ENCODE results near the gene GPN2.
"Not testable (repeated sequence)": the region's sequence is repeated elsewhere in the genome, so short reads cannot be mapped to it uniquely, and the experiment has no call there.

GPN2 gene

GRCh38 chr1:26882696-26883463 lies 7.2 kb downstream of the GPN2 start:
- Mint-ChIP-seq H3K36me3 (ENCODE audit: low read depth) (peaks cover 52% of the 10 kb centered on the region), H3K27ac (no peak overlapping the region)

GRCh38 chr1:26881611-26882010 lies 8.5 kb downstream of the GPN2 start:
- H3K9me3 Mint-ChIP-seq; H3K4me3 Mint-ChIP-seq; H3K27ac Mint-ChIP-seq; H3K4me1 Mint-ChIP-seq (ENCODE audit: low read depth); H3K27me3 Mint-ChIP-seq (ENCODE audit: low read depth); DNase-seq (ENCODE audit: low spot score): not testable (repeated sequence)
- H3K36me3 Mint-ChIP-seq (ENCODE audit: low read depth): peaks cover 46% of the 10 kb centered on the region

More at GRCh38 chr1:26882696-26883463, 7.2 kb downstream of the GPN2 start:
- no peaks in the 10 kb centered on the region for H3K27me3 Mint-ChIP-seq (ENCODE audit: low read depth)
- no peaks in the 10 kb centered on the region for H3K9me3 Mint-ChIP-seq
- H3K4me3 Mint-ChIP-seq: no peak overlapping the region
- DNase-seq (ENCODE audit: low spot score): no peak
- H3K4me1 Mint-ChIP-seq (ENCODE audit: low read depth): peaks cover 4% of the 10 kb centered on the region

GRCh38 chr1:26879793-26880192 lies 10.3 kb downstream of the GPN2 start:
- Mint-ChIP-seq H3K9me3 (no peaks in the 10 kb centered on the region), H3K36me3 (ENCODE audit: low read depth) (peaks cover 36% of the 10 kb centered on the region), H3K4me3 (no peak overlapping the region), H3K27ac (no peak overlapping the region), H3K27me3 (ENCODE audit: low read depth) (no peaks in the 10 kb centered on the region), H3K4me1 (ENCODE audit: low read depth) (no peaks in the 10 kb centered on the region)
- DNase-seq (ENCODE audit: low spot score): no peak

- H3K27ac Mint-ChIP-seq: no peak overlapping the region
- no peaks in the 10 kb centered on the region for H3K27me3 Mint-ChIP-seq (ENCODE audit: low read depth)
- H3K4me3 Mint-ChIP-seq: no peak overlapping the region
- peaks cover 15% of the 10 kb centered on the region for H3K36me3 Mint-ChIP-seq (ENCODE audit: low read depth)
- no peaks in the 10 kb centered on the region for H3K4me1 Mint-ChIP-seq (ENCODE audit: low read depth)
- no peak for DNase-seq (ENCODE audit: low spot score)
- no peaks in the 10 kb centered on the region for H3K9me3 Mint-ChIP-seq
These were observed 12.8 kb downstream of the GPN2 start for GRCh38 chr1:26877326-26877725.

GRCh38 chr1:26874896-26875295 lies 15.2 kb downstream of the GPN2 start:
- no peak overlapping the region for H3K27ac Mint-ChIP-seq
- H3K9me3 Mint-ChIP-seq: no peaks in the 10 kb centered on the region
- no peak for DNase-seq (ENCODE audit: low spot score)
- peaks cover 10% of the 10 kb centered on the region for H3K36me3 Mint-ChIP-seq (ENCODE audit: low read depth)
- H3K4me1 Mint-ChIP-seq (ENCODE audit: low read depth): no peaks in the 10 kb centered on the region
- H3K27me3 Mint-ChIP-seq (ENCODE audit: low read depth): no peaks in the 10 kb centered on the region
- H3K4me3 Mint-ChIP-seq: no peak overlapping the region

GRCh38 chr1:26873097-26873496 lies 17.0 kb downstream of the GPN2 start:
- H3K9me3 Mint-ChIP-seq; DNase-seq (ENCODE audit: low spot score); H3K4me3 Mint-ChIP-seq; H3K4me1 Mint-ChIP-seq (ENCODE audit: low read depth); H3K36me3 Mint-ChIP-seq (ENCODE audit: low read depth); H3K27ac Mint-ChIP-seq; H3K27me3 Mint-ChIP-seq (ENCODE audit: low read depth): not testable (repeated sequence)

- DNase-seq (ENCODE audit: low spot score): peak; percentile 96
- peak overlapping the region; percentile 93 for H3K4me3 Mint-ChIP-seq
- no peaks in the 10 kb centered on the region for H3K36me3 Mint-ChIP-seq (ENCODE audit: low read depth)
- H3K27ac Mint-ChIP-seq: peak overlapping the region; percentile 97
- peaks cover 20% of the 10 kb centered on the region for H3K4me1 Mint-ChIP-seq (ENCODE audit: low read depth)
- H3K9me3 Mint-ChIP-seq: no peaks in the 10 kb centered on the region
- H3K27me3 Mint-ChIP-seq (ENCODE audit: low read depth): no peaks in the 10 kb centered on the region
These were observed 25.2 kb downstream of the GPN2 start for GRCh38 chr1:26864610-26865480.

- no peaks in the 10 kb centered on the region for H3K9me3 Mint-ChIP-seq
- peaks cover 20% of the 10 kb centered on the region for H3K4me1 Mint-ChIP-seq (ENCODE audit: low read depth)
- no peaks in the 10 kb centered on the region for H3K27me3 Mint-ChIP-seq (ENCODE audit: low read depth)
- H3K4me3 Mint-ChIP-seq: peak overlapping the region; percentile 93
- DNase-seq (ENCODE audit: low spot score): no peak
- H3K27ac Mint-ChIP-seq: peak overlapping the region; percentile 51
- no peaks in the 10 kb centered on the region for H3K36me3 Mint-ChIP-seq (ENCODE audit: low read depth)
These were observed 26.4 kb downstream of the GPN2 start for GRCh38 chr1:26863685-26864077.

- Mint-ChIP-seq H3K36me3 (ENCODE audit: low read depth) (no peaks in the 10 kb centered on the region), H3K4me1 (ENCODE audit: low read depth) (peaks cover 20% of the 10 kb centered on the region), H3K4me3 (peak within 1 kb of the TSS; percentile 93), H3K27me3 (ENCODE audit: low read depth) (no peaks in the 10 kb centered on the region), H3K27ac (peak within 1 kb of the TSS; percentile 68), H3K9me3 (no peaks in the 10 kb centered on the region)
- DNase-seq (ENCODE audit: low spot score): peak; percentile 32
These were observed 27.1 kb downstream of the GPN2 start, which contains the start of gene SFN for GRCh38 chr1:26862781-26863684. SFN (plus strand) TSS chr1:26863149; CDS start chr1:26863213, 64 bp downstream.

GRCh38 chr1:26861889-26862378 lies 28.1 kb downstream of the GPN2 start:
- DNase-seq (ENCODE audit: low spot score): no peak

GRCh38 chr1:26861286-26861701 lies 28.8 kb downstream of the GPN2 start:
- no peaks in the 10 kb centered on the region for H3K27me3 Mint-ChIP-seq (ENCODE audit: low read depth)
- peaks cover 4% of the 10 kb centered on the region for H3K36me3 Mint-ChIP-seq (ENCODE audit: low read depth)
- DNase-seq (ENCODE audit: low spot score): no peak
- no peak overlapping the region for H3K4me3 Mint-ChIP-seq
- H3K27ac Mint-ChIP-seq: no peak overlapping the region
- no peaks in the 10 kb centered on the region for H3K9me3 Mint-ChIP-seq
- H3K4me1 Mint-ChIP-seq (ENCODE audit: low read depth): peaks cover 20% of the 10 kb centered on the region

More at GRCh38 chr1:26861889-26862378, 28.1 kb downstream of the GPN2 start:
- Mint-ChIP-seq H3K4me1 (ENCODE audit: low read depth) (peaks cover 20% of the 10 kb centered on the region), H3K9me3 (no peaks in the 10 kb centered on the region), H3K36me3 (ENCODE audit: low read depth) (peaks cover 3% of the 10 kb centered on the region), H3K27ac (peak overlapping the region; percentile 52), H3K4me3 (peak overlapping the region; percentile 64), H3K27me3 (ENCODE audit: low read depth) (no peaks in the 10 kb centered on the region)

- H3K36me3 Mint-ChIP-seq (ENCODE audit: low read depth): peaks cover 12% of the 10 kb centered on the region
- H3K9me3 Mint-ChIP-seq: no peaks in the 10 kb centered on the region
- H3K4me3 Mint-ChIP-seq: no peak overlapping the region
- H3K27me3 Mint-ChIP-seq (ENCODE audit: low read depth): no peaks in the 10 kb centered on the region
- H3K27ac Mint-ChIP-seq: no peak overlapping the region
- DNase-seq (ENCODE audit: low spot score): no peak
- H3K4me1 Mint-ChIP-seq (ENCODE audit: low read depth): peaks cover 11% of the 10 kb centered on the region
These were observed 31.0 kb downstream of the GPN2 start for GRCh38 chr1:26858891-26859640.

- Mint-ChIP-seq H3K4me1 (ENCODE audit: low read depth) (peaks cover 8% of the 10 kb centered on the region), H3K27me3 (ENCODE audit: low read depth) (no peaks in the 10 kb centered on the region), H3K36me3 (ENCODE audit: low read depth) (peaks cover 18% of the 10 kb centered on the region), H3K9me3 (no peaks in the 10 kb centered on the region), H3K27ac (no peak overlapping the region), H3K4me3 (no peak overlapping the region)
- no peak for DNase-seq (ENCODE audit: low spot score)
These were observed 31.9 kb downstream of the GPN2 start for GRCh38 chr1:26858160-26858559.
